ENCODE measurements around the gene PROM2.

- TF ChIP-seq, protein P1, sequence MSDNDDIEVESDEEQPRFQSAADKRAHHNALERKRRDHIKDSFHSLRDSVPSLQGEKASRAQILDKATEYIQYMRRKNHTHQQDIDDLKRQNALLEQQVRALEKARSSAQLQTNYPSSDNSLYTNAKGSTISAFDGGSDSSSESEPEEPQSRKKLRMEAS (IDR thresholded peaks at IDR 0.05; ENCODE audit: insufficient read depth, insufficient read length): no peak
- TF ChIP-seq CTCF (IDR thresholded peaks at IDR 0.05; ENCODE audit: extremely low read depth in 1 of 2, insufficient read depth in 1 of 2, low read depth in 1 of 2, low read length in 2 of 2) (no peak), POLR2AphosphoS5 (IDR thresholded peaks at IDR 0.05; ENCODE audit: insufficient read depth, low read depth, low read length) (no peak)
Observed at GRCh38 chr2:95262896-95263542, 11.2 kb upstream of the PROM2 start.
